IMR-90 (cell line): ENCODE results near the gene ZBTB14. TPM values are rescaled to one million over a fixed set of nuclear protein-coding genes. Genes with fewer than 3 reads are reported as not detected.

Experiments used
- polyA plus RNA-seq, 3 experiments: library from polyadenylated mRNA; depleted of rRNA; stranded (reverse); fragments of >200 nt; gene quantifications; 2 replicates each; pipeline ENCODE4 v1.2.3, GENCODE V29; 2012; ENCODE audit warnings: low replicate concordance in 1 of 3
- total RNA-seq: library from RNA; depleted of rRNA; stranded (reverse); fragments of >200 nt; gene quantifications from 2 replicates; pipeline ENCODE4 v1.2.3, GENCODE V29; 2012; rRNA removed

Gene ZBTB14
- total and polyA plus RNA-seq, 2 of the 4 experiments (the other 2 are of a cell fraction), result 5.8 to 9.1 TPM

Other genes with a start within 250 kb of the ZBTB14 start
- gene AKAIN1, start 98.5 kb downstream of the ZBTB14 start, total RNA-seq, result not detected in 2 replicates
- not detected in 2 replicates for gene AKAIN1, start 98.5 kb downstream of the ZBTB14 start, polyA plus RNA-seq (2012; rRNA removed)
- 70.3 and 90.5 TPM in 2 replicates for gene EPB41L3, start 248.3 kb upstream of the ZBTB14 start, total RNA-seq
- 36.6 and 39.9 TPM in 2 replicates for gene EPB41L3, start 248.3 kb upstream of the ZBTB14 start, polyA plus RNA-seq (2012; rRNA removed)